GM19452 (cell line): ENCODE measurements around the gene CCDC97.
A peak's percentile ranks its signal among the peaks of the same experiment; 100 is the strongest.
"Not testable (repeated sequence)": the region's sequence is repeated elsewhere in the genome, so short reads cannot be mapped to it uniquely, and the experiment has no call there.

ENCODE experiments used
- ATAC-seq: cut with Tn5 transposase; IDR thresholded peaks from one replicate; pipeline ENCODE4 v1.9.1; 2021; ENCODE audit not compliant: unreplicated experiment

The CCDC97 gene

DNA sequence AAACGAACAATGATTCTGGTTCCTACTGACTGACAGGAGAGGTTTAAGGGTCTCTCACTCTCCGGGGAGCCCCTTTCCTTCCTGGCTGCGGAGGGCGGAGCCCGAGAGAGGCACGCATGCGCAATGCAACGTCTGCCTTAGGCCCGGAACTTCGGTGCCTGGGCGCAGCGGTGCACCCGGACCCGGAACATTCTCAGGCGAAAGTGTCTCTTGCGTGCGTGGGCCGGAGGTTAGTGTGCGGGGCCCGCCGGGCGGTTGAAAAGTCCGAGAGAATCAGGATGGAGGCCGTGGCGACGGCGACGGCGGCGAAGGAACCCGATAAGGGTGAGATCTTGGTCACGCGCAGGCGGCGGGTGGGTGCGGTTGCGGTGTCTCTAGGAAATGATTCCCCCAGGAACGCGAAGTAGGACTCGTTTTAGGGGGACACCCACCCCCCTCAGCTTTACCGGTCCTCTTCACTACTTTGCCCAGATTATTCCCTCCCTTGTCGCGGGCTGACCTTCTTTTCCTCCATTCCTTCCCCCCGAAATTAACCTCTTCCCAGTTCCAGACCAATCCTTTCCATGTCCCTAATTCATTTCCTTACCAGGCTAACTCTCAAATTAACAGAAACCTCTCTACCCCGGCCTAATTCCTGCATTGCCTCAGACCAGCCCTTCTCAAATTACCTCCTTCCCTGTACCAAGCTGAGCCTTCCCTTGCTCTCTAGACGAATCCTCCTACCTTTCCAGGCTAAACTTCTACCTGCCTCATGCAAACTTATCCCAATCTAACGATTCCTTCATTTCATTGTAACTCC lies at the start of gene CCDC97:
CCDC97 (plus strand) TSS at position 140 of the 799 bp plus-strand sequence; CDS start at position 279, 139 bp downstream.
- ATAC-seq, result peak; percentile 57

DNA sequence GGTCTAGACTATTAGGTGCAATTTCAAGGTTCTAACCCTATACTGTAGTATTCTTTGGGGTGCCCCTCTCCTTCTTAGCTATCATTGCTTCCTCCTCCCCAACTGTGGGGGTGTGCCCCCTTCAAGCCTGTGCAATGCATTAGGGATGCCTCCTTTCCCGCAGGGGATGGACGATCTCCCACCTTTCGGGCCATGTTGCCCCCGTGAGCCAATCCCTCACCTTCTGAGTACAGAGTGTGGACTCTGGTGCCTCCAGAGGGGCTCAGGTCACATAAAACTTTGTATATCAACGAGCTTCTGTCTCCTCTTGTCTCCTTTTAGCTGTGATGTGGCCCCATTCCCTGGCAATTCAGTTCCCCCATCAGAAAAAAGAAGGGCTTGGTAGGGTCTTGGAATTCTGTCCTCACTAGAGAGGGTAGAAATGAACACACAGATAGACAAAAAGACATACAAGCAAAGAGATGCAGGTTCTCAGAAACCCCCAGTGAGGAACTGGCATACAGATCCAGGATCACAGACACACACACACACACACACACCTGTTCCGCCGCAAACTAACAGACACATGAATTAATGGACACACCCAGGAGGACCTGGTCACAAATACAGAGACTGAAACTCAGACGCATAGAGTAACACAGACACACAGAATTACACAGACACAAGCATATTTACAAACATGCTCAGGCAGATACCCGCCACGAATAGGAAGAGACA lies 48.3 kb upstream of the CCDC97 start:
- no peak for ATAC-seq

DNA sequence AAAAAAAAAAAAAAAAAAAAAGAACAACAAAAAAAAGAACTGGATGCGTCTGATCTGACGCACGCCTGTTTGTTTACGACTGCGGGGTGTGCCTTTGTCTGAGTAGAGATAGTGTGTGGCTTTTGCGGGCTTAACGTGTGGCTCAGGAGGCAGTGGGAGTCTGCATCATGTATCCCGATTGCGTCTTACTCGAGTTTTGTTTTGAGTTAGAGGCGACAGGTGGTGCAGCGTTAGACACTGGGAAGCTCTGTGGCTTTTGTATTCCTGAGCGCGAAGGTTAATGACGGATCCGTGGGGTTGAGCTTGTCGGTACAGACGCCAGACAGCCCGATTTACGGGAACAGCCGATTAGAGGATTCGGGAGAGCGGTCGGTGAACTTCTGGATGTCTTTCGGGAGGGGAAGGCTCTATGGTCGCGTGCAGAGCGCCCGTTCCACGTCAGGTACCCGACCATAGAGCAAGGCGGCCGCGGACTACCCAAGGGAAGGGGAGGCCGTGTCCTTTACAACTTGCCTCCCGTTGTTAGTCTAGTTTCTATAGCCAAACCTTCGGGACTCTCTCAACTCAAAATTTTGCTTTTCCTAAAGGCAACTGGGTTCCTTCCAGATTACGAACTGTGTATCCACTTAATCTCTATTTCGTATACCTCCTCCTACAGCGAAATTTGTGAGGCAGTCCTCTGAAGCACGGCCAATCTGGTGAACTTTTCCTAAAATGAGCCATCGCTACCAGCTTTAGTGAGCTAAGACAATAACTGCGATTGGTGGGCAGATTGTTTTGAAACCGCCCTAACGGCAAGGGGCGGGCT lies 46.7 kb upstream of the CCDC97 start:
- peak; percentile 9 for ATAC-seq

DNA sequence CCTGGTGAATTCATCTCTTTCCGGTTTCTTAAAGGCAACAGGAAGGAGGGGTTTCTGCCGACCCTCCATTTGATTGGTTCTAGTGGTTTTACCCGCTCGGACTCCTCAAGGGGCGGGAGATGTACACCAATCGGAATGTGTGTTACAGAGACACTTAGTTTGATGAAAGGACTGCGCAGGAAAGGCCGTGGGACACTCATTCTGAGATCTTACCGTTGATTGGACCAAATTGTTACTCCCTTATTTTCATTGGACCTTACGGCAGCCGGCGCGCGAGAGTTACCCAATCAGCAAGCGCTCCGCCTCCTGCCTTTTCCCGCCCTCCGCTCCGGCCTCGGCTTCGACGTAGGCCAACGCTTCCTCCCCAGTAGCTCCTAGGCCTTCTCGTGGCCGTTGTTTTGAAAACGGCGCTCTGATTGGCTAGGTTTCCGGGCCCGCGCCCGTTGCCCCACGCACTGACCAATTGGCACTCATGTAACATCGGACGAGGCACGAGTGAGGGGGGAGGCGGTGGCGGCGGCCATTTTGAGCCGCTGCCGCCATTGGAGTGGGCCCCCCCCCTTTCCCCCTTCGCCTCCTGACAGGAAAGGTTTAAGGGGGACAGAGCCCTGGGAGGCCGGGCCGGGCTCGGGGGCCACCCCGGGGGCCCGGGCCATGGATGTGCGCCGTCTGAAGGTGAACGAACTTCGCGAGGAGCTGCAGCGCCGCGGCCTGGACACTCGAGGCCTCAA lies 46.0 kb upstream of the CCDC97 start, which contains the start of gene HNRNPUL1:
HNRNPUL1 (plus strand) TSS at position 523 of the 731 bp plus-strand sequence; CDS start at position 655, 132 bp downstream.
- peak; percentile 72 for ATAC-seq

DNA sequence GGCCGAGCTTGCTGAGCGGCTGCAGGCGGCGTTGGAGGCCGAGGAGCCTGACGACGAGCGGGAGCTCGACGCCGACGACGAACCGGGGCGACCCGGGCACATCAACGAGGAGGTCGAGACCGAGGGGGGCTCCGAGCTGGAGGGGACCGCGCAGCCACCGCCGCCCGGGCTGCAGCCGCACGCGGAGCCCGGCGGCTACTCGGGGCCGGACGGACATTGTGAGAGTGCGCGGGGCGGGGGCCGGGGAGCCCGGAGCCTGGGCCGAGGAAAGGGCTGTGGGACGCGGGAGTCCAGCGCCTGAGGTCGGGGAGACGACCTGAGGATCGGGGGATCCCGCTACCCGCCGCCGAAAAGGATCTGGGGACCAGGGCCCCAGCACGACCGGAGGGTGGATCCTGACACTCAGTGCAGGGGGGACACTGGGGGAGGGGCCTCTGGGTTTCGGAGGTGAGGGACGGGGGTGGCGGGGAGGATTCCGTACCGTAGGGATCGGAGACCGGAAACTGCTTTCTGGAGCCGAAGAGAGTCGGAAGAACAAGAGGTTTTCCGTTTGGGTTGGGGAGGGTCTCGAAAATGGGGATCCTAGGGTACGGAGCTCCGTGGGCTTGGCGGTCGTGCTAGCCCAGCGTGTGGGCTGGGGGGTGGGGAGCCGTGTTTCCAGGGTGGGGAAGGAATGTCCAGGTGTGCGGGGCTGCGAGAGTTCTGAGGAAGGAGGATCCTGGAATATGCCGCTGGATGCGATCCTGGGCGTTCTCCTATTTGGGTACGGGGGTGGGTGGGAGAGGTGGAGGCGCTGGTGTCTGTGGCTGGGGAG lies 45.2 kb upstream of the CCDC97 start:
- ATAC-seq, result no peak

DNA sequence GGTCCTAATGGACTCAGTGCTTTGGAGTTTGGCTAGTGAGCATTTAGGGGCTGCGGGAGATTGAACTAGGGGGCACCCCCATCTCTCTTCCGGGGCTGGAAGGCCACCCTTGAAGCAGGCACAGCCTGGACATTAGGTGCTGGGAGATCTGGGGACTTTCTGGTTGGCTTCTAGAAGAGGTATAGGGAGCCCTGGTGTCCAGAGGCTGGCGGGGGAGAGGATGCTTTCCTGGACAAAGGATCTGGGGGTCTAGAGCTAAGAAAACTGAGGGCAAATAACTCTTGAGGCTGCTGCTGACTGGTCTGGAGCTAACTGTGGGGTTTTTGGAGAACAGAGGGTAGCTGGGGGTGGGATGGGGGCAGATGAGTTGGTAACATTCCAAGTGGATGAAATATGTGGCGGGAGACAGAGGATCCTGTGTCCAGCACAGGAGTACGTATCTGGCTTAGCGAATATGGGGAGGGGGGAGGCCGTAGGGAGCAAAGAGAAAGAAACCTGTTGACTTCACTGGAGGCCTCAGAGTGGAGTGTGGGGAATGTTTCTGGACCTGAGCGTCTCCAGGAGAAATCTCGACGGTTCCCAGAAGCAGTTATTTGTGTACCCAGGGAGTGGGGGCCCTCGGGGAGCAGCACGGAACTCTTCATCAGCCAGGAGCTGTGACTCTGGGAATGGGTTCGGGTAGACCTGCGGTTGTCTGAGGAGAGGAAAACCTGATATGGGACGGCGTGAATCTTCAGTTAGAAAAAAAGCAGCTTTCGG lies 44.4 kb upstream of the CCDC97 start:
- ATAC-seq, result no peak

DNA sequence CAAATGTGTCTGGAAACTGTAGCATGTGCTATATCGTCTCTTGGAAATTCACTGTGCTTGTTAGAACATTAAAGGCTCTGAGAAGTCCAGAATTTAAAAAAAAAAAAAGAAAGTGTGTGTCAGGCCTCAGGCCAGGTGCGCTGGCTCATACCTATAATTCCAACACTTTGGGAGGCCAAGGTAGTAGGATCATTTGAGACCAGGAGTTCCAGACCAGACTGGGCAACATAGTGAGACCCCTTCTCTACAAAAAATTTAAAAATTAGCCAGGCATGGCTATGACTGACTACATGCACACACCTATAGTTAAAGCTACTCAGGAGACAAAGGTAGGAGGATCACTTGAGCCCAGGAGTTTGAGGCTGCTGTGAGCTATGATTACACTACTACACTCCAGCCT lies 40.9 kb upstream of the CCDC97 start:
- no peak for ATAC-seq

DNA sequence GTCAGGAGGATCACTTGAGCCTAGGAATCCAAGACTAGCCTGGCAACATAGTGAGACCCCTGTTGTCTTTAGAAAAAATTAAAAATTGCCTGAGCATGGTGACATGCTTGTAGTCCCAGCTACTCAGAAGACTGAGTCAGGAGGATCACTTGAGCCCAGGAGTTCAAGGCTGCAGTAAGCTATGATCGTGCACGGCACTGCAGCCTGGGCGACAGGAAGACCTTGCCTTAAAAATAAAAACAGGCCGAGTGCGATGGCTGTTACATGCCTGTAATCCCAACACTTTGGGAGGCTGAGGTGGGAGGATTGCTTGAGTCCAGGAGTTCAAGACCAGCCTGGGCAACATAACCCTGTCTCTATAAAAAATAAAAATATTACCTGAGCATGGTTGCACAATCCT lies 40.4 kb upstream of the CCDC97 start:
- ATAC-seq, result no peak

DNA sequence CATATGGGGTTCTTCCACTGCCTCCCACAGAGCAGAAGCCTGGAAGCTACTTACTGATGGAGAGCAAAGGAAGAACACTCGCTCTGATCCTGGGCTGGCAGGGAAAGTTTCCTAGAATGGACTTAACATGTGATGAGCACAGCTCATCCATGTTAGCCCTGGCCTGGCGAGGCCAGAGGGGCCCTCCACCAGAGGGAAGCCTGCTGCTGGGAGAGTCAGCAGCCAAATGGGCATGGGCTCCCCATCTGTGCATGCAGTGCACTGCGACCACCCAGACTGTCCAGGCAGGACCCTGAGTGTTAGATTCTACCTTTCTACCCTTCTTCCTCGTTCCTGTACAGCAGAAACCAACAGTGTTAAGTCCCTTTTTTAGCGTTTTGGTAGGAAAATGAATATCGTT lies 36.9 kb upstream of the CCDC97 start:
- no peak for ATAC-seq

DNA sequence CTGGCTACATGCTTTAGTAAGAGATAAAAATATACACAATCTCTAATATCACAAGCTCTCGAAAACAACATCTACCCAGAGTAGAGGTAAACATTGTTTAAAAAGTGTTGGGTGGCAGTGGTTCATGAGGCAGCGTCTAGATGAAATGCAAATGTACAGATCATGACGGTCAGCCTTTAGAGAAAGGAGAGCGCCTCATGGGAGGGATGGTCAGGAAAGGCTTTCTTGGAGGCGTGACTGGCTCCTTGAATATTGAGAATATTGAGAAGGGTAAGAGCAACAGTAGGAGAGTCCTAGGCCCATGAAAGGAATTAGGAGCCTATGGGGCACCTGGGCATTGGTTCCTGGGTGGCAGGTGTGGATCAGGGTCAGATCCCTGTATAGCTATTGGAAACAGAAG lies 35.2 kb upstream of the CCDC97 start:
- no peak for ATAC-seq

DNA sequence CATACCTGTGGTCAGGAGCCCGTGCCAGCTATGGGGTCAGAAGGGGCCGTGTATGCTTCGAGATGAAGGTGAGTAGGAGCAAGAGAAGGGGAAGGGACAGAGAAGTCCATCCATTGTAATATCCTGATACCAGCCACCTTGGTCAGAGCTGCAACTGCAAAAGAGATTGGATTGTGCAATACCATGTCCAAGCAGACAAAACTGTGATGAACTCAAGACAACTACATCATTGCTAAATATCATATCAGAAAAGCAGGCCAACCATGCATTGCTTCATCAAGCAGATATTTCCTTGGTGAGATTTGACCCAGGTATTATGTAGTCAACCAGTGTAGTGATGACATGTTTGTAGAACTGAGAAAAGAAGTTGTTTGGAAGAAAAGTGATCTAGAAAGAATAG lies 33.7 kb upstream of the CCDC97 start:
- ATAC-seq, result no peak

DNA sequence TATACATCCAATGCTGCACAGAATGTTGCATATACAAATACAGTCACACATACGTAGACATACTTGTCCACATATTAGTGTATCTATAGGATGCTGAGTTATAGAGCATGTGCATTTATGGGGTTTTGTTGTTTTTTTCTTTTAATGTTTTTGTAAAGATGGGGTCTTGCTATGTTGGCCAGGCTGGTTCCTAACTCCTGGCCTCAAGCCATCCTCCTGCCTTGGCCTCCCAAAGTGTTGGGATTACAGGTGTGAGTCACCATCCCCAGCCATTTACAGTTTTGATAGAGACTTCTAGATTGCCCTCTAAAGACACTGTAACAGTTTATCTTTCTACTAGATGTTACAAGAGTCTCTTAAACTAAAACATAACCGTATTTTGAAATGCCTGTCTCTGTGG lies 31.5 kb upstream of the CCDC97 start:
- ATAC-seq, result no peak

DNA sequence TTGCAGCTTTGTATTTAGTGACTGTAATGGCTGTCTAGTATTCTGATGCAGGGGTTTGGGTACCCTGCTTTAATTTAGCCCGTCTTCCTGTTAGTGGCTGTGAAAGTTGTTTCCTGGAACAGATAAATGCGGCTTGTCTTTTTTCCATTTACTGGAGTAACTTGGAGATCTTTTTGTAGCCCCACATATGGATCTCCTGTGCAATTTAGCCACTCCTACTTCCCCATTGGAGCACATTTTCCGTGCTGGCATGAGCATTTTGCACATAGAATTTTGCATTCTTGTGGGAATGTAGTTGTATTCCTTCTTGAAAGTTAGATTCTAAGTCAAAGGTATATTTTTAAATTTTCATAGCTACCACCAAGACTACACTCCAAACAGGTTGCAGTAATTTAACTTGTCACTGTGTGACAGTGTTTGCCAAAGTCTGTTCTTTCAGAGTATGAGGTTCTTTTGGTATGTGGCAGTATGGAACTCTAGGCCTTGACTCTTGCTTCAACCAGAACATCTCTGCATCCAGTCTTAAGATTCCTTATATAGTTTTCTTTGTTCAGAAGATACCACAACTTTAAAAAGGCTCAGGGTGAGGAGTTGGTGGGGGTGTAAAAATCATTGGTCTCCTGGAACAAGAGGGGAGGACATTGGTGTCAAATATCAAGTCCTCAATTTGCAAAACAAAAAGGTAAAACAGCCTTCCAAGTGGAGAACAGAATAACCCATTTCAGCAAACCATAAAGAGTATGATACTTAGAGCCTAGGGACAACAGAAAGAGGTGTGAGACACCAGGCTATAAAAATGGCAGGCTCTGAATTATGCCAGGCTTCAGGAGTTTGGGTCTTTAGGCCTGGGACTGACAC lies 21.1 kb upstream of the CCDC97 start:
- ATAC-seq, result no peak

DNA sequence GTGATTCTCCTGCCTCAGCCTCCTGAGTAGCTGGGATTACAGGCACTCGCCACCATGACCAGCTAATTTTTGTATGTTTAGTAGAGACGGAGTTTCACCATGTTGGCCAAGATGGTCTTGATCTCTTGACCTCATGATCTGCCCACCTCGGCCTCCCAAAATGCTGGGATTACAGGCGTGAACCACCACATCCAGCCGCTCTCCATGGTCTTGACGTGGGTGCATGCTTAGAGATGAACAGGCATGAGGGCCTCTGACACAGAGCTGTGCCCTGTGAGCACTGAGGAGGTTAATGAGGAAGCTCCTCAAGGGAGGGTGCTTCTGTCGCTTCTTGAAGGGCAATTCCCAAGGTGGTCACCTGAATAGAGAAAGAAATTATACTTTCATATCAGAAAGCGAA lies 20.2 kb upstream of the CCDC97 start:
- ATAC-seq, result not testable (repeated sequence)

DNA sequence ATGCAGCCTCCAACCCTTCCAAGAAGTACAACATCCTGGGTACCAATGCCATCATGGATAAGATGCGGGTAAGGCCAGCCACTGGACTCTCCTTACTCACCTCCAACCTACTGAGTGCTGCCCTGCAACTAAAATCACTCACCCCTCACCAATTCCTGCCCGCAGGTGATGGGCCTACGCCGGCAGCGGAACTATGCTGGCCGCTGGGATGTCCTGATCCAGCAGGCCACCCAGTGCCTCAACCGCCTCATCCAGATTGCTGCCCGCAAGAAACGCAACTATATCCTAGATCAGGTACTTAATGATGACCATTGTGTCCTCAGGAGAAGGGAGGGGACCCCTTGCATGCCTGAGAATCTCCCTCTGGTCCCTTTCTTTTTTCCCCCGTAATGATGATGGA lies 15.6 kb upstream of the CCDC97 start:
- no peak for ATAC-seq

DNA sequence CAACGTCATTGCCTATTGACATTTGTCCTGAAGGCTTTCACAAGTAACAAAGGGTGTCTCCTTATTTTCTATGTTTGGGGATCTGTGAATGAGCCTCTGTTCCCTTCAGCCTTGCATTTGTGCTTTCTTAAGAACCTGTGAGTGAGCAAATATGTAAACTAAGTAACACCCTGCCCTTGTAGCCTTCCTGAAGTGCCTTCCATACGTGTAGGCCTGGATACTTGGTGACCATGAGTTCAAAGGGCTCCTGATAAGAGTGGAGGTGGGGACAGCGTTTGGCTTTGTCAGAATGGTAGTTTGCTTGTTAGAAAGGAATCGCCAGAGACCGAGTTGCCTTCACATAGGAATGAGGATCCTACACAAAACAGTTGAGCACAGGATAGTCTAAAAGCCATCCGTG lies 14.5 kb upstream of the CCDC97 start:
- ATAC-seq, result no peak

DNA sequence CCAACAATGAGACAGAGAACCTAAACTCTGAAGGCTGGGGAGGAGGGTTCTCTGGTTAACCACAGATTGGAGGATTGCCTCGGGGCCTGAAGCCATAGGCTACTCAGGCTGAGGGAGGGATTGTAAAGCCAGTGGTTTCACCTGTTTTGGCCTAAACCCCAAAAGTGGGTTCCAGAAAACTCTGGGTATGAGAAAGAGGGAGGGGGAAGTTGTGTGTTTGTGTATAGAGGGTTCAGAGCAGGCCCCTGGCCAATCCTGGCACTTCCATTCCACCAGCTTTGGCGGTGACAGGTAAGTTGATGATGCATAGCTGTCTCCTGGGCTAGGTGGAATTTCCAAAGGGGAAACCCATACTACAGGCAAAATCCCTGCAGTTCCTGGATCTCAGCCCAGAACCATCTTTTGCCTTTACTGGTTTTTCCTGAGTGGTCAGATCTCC lies 13.5 kb upstream of the CCDC97 start:
- ATAC-seq, result no peak

DNA sequence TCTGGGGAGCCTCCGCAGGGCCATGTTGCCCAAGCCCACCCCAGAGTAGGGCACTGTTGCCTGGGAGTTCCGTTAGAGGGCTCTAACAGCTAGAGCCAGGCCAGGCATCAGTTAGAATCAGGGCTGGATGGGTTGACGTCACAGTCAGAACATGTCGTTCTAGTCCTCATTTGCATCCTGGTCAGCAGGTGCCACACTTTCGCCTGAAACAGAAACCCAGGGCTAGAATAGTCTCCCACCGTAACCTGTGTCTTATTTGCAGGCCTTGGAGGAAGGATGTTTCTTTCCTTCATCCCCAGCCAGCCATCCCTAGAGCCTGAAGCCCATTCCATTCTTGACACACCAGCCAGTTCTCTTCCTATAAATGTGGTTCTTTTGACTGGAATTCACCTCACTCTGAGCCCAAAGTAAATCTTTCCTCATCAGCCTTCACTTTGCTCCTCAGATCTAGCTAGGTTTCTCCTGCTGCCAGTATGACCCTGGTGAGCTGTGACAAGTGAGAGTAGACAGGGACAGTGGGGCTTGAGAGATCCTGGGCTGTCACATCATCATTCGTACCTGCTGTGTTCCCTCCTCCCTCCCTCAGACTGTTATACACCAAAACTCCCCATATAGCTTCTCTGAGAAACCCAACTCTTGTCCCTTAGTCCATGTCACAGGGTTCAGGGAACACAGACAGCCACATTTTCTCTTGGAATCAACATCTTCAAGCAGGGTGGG lies 12.2 kb upstream of the CCDC97 start:
- peak; percentile 76 for ATAC-seq
